ENCODE results near the gene ARHGAP24.

DNA sequence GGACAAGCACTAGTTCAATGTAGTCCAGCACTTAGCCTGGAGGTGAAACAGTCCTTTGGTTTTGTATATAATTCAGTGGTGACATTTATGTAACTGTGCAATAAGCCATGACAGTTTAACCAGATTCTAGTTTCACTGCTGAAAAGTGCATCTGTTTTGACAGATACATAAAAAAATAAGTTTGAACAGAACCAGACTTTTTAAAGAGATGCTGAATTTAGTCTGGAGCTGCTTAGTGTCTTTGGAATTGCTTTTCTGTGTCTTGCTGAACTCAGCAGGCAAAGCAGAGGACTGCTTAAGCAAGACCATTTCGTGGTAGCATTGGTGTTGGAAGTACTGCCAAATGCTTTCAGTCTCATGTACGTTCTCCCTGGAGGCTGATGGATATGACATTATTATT lies 491.4 kb downstream of the ARHGAP24 start:
- TF ChIP-seq EGR1 (IDR thresholded peaks at IDR 0.05; ENCODE audit: low read depth in 2 of 2) = no peak
- TF ChIP-seq, protein P1, sequence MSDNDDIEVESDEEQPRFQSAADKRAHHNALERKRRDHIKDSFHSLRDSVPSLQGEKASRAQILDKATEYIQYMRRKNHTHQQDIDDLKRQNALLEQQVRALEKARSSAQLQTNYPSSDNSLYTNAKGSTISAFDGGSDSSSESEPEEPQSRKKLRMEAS (IDR thresholded peaks at IDR 0.05) = no peak

Measured in liver (tissue), 2 donors.